NCI-H510A treated with DMSO at 0.1 percent for 48 hours (cell line): ENCODE data around the gene KAT14.
A peak's percentile ranks its signal among the peaks of the same experiment; 100 is the strongest.
"Not testable (repeated sequence)": the region's sequence is repeated elsewhere in the genome, so short reads cannot be mapped to it uniquely, and the experiment has no call there.

Experiments
- DNase-seq: peaks from one replicate; lab custom pipeline; 2025; lab: John Stamatoyannopoulos, UW

The KAT14 gene

GRCh38 chr20:18137412-18138265 is at the start of gene KAT14, which contains the start of gene PET117:
Gene KAT14, plus strand, starts transcription at chr20:18137863. Its CDS starts 4,798 bp downstream, at chr20:18142661.
Gene PET117, plus strand, starts transcription at chr20:18137863. Its CDS starts 93 bp downstream, at chr20:18137956.
- DNase-seq = peak; percentile 85

GRCh38 chr20:18088298-18088697 is 49.4 kb upstream of the KAT14 start:
- DNase-seq = not testable (repeated sequence)

- DNase-seq = not testable (repeated sequence)
Measured at GRCh38 chr20:18088841-18089240, 48.8 kb upstream of the KAT14 start.

- DNase-seq = no peak
Measured at GRCh38 chr20:18090044-18090443, 47.6 kb upstream of the KAT14 start.

GRCh38 chr20:18090477-18090876 is 47.2 kb upstream of the KAT14 start:
- no peak for DNase-seq

- DNase-seq = no peak
Measured at GRCh38 chr20:18091623-18092022, 46.0 kb upstream of the KAT14 start.

GRCh38 chr20:18092890-18093289 is 44.8 kb upstream of the KAT14 start:
- DNase-seq = no peak

- no peak for DNase-seq
Measured at GRCh38 chr20:18093388-18093787, 44.3 kb upstream of the KAT14 start.

- no peak for DNase-seq
Measured at GRCh38 chr20:18094191-18094590, 43.5 kb upstream of the KAT14 start.

GRCh38 chr20:18100569-18100968 is 37.1 kb upstream of the KAT14 start:
- not testable (repeated sequence) for DNase-seq

GRCh38 chr20:18101125-18101810 is 36.4 kb upstream of the KAT14 start:
- no peak for DNase-seq

GRCh38 chr20:18103497-18103896 is 34.2 kb upstream of the KAT14 start:
- DNase-seq = no peak

GRCh38 chr20:18108326-18108725 is 29.3 kb upstream of the KAT14 start:
- DNase-seq = no peak

- not testable (repeated sequence) for DNase-seq
Measured at GRCh38 chr20:18128574-18128973, 9.1 kb upstream of the KAT14 start.

- DNase-seq = no peak
Measured at GRCh38 chr20:18132663-18133062, 5.0 kb upstream of the KAT14 start.

GRCh38 chr20:18133962-18134361 is 3.7 kb upstream of the KAT14 start:
- no peak for DNase-seq

- DNase-seq = no peak
Measured at GRCh38 chr20:18138266-18138582, 561 bp downstream of the KAT14 start.

- DNase-seq = no peak
Measured at GRCh38 chr20:18138639-18139583, 1.2 kb downstream of the KAT14 start.

GRCh38 chr20:18139832-18140231 is 2.2 kb downstream of the KAT14 start:
- no peak for DNase-seq

GRCh38 chr20:18144541-18145099 is 7.0 kb downstream of the KAT14 start:
- DNase-seq = no peak

GRCh38 chr20:18154342-18154741 is 16.7 kb downstream of the KAT14 start:
- DNase-seq = no peak

- no peak for DNase-seq
Measured at GRCh38 chr20:18156045-18156444, 18.4 kb downstream of the KAT14 start.
